ENCODE measurements around the gene LOC128125822.

DNA sequence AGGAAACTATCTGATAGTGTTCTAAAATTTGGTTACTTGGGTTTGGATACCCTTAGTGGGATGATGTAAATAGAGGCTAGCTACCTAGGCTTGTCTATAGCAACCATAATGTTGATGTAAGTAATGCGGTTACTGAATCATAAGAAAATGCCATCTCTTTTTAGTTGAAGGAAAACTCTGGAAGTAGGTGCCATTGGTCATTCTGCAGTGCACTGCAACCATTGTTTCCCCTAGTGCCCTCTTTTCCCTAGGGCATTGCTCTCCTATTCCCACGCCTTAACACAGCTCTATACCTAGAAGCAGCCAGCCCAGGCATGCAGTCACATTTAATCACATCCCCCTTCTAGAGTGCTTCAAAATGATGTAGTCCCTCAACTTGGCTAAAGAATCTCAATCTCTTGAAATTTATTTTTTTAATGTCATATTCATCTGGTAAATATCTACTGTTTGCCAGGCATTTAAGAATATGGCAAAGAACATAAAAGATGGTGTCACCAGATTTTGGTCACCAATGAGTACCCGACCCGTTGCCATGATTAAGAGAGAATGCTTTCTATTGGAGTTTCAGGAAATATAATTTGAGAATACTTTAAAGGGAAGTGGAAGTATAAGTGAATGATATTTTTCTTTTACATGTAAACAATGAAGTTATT, 10.4 kb downstream of the LOC128125822 start:
- TF ChIP-seq, protein P1, sequence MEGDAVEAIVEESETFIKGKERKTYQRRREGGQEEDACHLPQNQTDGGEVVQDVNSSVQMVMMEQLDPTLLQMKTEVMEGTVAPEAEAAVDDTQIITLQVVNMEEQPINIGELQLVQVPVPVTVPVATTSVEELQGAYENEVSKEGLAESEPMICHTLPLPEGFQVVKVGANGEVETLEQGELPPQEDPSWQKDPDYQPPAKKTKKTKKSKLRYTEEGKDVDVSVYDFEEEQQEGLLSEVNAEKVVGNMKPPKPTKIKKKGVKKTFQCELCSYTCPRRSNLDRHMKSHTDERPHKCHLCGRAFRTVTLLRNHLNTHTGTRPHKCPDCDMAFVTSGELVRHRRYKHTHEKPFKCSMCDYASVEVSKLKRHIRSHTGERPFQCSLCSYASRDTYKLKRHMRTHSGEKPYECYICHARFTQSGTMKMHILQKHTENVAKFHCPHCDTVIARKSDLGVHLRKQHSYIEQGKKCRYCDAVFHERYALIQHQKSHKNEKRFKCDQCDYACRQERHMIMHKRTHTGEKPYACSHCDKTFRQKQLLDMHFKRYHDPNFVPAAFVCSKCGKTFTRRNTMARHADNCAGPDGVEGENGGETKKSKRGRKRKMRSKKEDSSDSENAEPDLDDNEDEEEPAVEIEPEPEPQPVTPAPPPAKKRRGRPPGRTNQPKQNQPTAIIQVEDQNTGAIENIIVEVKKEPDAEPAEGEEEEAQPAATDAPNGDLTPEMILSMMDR (IDR thresholded peaks at IDR 0.05), result no peak
- no peak for TF ChIP-seq POLR2A (IDR thresholded peaks at IDR 0.05)

Measured in body of pancreas (tissue), 4 donors.